ENCODE measurements around the gene SCAND1.

The SCAND1 gene

DNA sequence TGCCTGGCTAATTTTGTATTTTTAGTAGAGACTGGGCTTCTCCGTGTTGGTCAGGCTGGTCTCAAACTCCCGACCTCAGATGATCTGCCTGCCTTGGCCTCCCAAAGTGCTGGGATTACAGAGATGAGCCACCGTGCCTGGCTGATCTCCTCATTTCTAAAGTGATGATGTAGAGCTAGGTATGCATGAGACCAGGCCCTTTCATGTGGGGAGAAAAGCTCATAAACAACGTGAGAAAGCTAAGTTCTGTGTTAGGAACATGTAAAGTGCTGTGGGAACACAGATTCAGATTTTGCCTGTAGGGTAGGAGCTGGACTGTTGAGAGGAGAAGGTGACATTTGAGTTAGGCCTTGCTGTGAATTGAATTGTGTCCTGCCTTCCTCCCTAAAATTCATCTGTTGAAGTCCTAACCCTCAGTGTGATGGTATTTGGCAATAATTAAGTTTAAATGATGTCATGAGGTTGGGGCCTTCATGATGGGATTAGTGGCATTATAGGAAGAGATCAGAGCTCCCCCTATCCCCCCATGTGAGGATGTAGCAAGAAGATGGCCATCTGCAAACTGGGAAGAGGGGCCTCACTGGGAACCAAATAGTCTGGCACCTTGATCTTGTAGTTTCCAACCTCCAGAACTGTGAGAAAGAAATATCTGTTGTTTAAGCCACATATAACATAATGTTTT is 49.2 kb downstream of the SCAND1 start:
- DNase-seq (ENCODE audit: low read depth) = no peak

DNA sequence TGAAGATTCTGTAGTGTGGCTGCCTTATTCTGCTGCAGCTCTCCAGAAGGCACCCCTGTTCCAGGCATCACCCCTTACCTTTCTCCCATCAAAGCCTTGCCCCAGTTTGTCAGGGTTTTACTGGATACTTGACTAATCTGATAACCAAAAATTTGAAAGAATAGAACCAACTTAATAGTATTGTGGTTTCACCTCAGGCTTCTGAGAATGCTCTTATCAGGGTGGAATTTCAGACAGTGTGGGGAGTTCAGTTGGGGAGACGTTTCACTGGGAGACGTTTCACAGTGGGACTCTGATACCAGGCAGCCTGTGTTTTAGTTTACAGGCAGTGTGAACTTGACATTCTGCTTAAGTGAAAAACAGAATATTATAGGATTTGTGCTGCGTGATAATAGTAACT is 50.5 kb downstream of the SCAND1 start:
- DNase-seq (ENCODE audit: low read depth) = no peak

All from activated T-cell treated with anti-CD3 and anti-CD28 coated beads for 48 hours (primary cell).